Smooth muscle cell (in vitro differentiated cells): ENCODE results near the gene OSBPL10. TPM values are rescaled to one million over a fixed set of nuclear protein-coding genes. Genes with fewer than 3 reads are reported as not detected.

ENCODE experiments used
- DNase-seq: peaks from one replicate; lab custom pipeline; 2025; ENCODE audit not compliant: unreplicated experiment; lab: John Stamatoyannopoulos, UW
- H2AFZ ChIP-seq: fragments of 200-600 bp; sonication (generic); 2 replicates; pipeline ENCODE4 v1.6.0; 2016; ENCODE audit warnings: antibody characterized with exemption, low read depth, mild to moderate bottlenecking
- H3F3A ChIP-seq: fragments of 200-600 bp; sonication (generic); 2 replicates; pipeline ENCODE4 v1.6.0; 2017; ENCODE audit warnings: antibody characterized with exemption, low read depth
- H3K27ac ChIP-seq: fragments of 200-600 bp; sonication (generic); 2 replicates; pipeline ENCODE4 v1.5.1; 2016; ENCODE audit warnings: low read depth, mild to moderate bottlenecking
- H3K27me3 ChIP-seq: fragments of 200-600 bp; sonication (generic); 2 replicates; pipeline ENCODE4 v1.6.1; 2016; ENCODE audit warnings: low read depth, mild to moderate bottlenecking
- H3K36me3 ChIP-seq: fragments of 200-600 bp; sonication (generic); 2 replicates; pipeline ENCODE4 v1.5.1; 2016; ENCODE audit warnings: low read depth
- H3K4me1 ChIP-seq: fragments of 200-600 bp; sonication (generic); 2 replicates; pipeline ENCODE4 v1.5.1; 2016; ENCODE audit warnings: low read depth
- H3K4me2 ChIP-seq: fragments of 200-600 bp; sonication (generic); 2 replicates; pipeline ENCODE4 v1.6.0; 2016; ENCODE audit warnings: mild to moderate bottlenecking
- H3K4me3 ChIP-seq: fragments of 200-600 bp; sonication (generic); 2 replicates; pipeline ENCODE4 v1.5.1; 2016; ENCODE audit warnings: mild to moderate bottlenecking
- H3K79me2 ChIP-seq: fragments of 200-600 bp; sonication (generic); 2 replicates; pipeline ENCODE4 v1.6.0; 2016; ENCODE audit warnings: low read depth, mild to moderate bottlenecking
- H3K9ac ChIP-seq: fragments of 200-600 bp; sonication (generic); 2 replicates; pipeline ENCODE4 v1.6.0; 2016; ENCODE audit warnings: low read depth
- H3K9me3 ChIP-seq: fragments of 200-600 bp; sonication (generic); replicated peaks from 2 replicates; pipeline ENCODE4 v1.5.1; 2016; ENCODE audit warnings: low read depth
- H4K20me1 ChIP-seq: fragments of 200-600 bp; sonication (generic); 2 replicates; pipeline ENCODE4 v1.6.0; 2016; ENCODE audit warnings: low read depth
- WGBS: methylation state at CpG from one replicate; pipeline ENCODE4 v1.1.7; 2016; ENCODE audit warnings: low lambda C conversion rate; 5-methylcytosine and 5-hydroxymethylcytosine counted together
- polyA plus RNA-seq: library from polyadenylated mRNA; unstranded; fragments of >200 nt; fragmentation: Nextera tagmentation; extraction: Ambion mirVana; gene quantifications from 2 replicates; pipeline ENCODE4 v1.2.1, GENCODE V29; 2016
- total RNA-seq: library from RNA; depleted of rRNA; stranded (reverse); fragments of >200 nt; gene quantifications from 2 replicates; pipeline ENCODE4 v1.2.3, GENCODE V29; 2014
- TF ChIP-seq, protein P1 (sequence below): fragments of 200-600 bp; sonication (generic); IDR thresholded peaks from 2 replicates; pipeline ENCODE4 v1.5.1; 2017; ENCODE audit warnings: borderline replicate concordance, mild to moderate bottlenecking, antibody characterized with exemption; ENCODE audit not compliant: insufficient read depth, poor library complexity, severe bottlenecking

The OSBPL10 gene
- total and polyA plus RNA-seq, 2 experiments from 2014 or later: 48.9 to 91.5 TPM

DNA sequence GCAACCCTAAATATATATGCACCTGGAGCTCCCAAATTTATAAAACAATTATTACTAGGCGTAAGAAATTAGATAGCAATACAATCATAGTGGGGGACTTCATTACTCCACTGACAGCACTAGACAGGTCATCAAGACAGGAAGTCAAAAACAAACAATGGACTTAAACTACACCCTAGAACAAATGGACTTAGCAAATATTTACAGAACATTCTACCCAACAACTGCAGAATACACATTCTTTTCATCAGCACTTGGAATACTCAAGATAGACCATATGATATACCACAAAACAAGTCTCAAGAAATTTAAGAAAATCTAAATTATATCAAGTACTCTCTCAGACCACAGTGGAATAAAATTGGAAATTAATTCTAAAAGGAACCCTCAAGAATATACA, 201.5 kb downstream of the OSBPL10 start:
- TF ChIP-seq, protein P1, sequence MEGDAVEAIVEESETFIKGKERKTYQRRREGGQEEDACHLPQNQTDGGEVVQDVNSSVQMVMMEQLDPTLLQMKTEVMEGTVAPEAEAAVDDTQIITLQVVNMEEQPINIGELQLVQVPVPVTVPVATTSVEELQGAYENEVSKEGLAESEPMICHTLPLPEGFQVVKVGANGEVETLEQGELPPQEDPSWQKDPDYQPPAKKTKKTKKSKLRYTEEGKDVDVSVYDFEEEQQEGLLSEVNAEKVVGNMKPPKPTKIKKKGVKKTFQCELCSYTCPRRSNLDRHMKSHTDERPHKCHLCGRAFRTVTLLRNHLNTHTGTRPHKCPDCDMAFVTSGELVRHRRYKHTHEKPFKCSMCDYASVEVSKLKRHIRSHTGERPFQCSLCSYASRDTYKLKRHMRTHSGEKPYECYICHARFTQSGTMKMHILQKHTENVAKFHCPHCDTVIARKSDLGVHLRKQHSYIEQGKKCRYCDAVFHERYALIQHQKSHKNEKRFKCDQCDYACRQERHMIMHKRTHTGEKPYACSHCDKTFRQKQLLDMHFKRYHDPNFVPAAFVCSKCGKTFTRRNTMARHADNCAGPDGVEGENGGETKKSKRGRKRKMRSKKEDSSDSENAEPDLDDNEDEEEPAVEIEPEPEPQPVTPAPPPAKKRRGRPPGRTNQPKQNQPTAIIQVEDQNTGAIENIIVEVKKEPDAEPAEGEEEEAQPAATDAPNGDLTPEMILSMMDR: no peak
- Histone ChIP-seq H3K4me1 (no peaks in the 10 kb centered on the region), H4K20me1 (peaks cover 15% of the 10 kb centered on the region), H3K9ac (no peak overlapping the region), H3K4me2 (no peak overlapping the region), H3F3A (no peaks in the 10 kb centered on the region), H3K27me3 (no peaks in the 10 kb centered on the region), H3K79me2 (peaks cover 78% of the 10 kb centered on the region), H3K9me3 (no peaks in the 10 kb centered on the region), H3K27ac (no peak overlapping the region), H3K36me3 (no peaks in the 10 kb centered on the region), H2AFZ (no peak overlapping the region), H3K4me3 (no peak overlapping the region)
- no peak for DNase-seq
- 39% methylated on average over 1 of the region's 1 CpG for WGBS

DNA sequence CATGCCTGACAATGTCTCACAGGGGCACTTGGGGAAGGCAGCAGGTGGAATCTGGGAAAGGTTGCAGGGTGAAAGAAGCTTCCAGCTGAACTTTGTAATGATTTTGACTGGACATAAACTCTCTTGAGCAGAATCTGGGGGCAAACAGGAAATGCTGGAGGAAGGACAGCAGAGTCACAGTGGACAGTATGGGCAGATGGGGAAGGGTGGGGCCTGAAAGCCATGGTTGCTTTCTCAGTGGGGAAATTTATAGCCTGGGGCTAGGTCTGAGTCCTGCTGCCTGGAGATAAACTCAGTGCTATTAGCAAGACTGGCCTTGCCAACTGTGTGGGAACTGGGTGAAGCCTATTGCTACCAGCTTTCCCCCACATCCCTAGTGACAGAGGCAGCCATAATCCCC, 203.2 kb downstream of the OSBPL10 start:
- TF ChIP-seq, protein P1: no peak
- no peak overlapping the region for H3K27ac ChIP-seq

DNA sequence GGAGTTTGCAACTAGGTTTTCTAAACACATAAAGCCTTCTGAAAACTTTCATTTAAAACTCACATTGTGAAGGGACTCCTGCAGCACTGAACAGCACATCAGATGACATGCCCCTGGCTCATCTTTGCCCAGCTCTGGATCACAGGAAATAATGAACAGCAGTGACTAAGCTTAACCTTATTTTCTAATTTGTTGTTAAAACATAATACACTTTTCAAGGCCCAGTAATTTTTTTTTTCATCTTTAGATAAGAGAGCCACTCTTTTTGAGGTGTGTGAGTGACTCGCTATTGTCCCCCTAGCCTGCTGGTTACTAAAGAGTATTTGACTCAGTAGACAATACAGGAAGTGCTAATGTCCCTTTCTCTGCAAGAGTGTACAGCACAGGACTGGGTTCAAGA, 204.0 kb downstream of the OSBPL10 start:
- Histone ChIP-seq H3K4me2 (no peak overlapping the region), H3F3A (no peaks in the 10 kb centered on the region), H3K9ac (no peak overlapping the region), H3K4me1 (no peaks in the 10 kb centered on the region), H3K9me3 (no peaks in the 10 kb centered on the region), H4K20me1 (peaks cover 18% of the 10 kb centered on the region), H3K79me2 (peaks cover 69% of the 10 kb centered on the region), H2AFZ (no peak overlapping the region), H3K36me3 (no peaks in the 10 kb centered on the region), H3K27ac (no peak overlapping the region), H3K27me3 (no peaks in the 10 kb centered on the region), H3K4me3 (no peak overlapping the region)
- no peak for DNase-seq
- TF ChIP-seq, protein P1: no peak
- WGBS: 92% methylated on average over 1 of the region's 1 CpG

More for the DNA sequence above, 203.2 kb downstream of the OSBPL10 start:
- Histone ChIP-seq H3K79me2 (peaks cover 73% of the 10 kb centered on the region), H3K4me1 (no peaks in the 10 kb centered on the region), H3K9me3 (no peaks in the 10 kb centered on the region), H4K20me1 (peaks cover 14% of the 10 kb centered on the region), H3K36me3 (no peaks in the 10 kb centered on the region), H3K9ac (no peak overlapping the region), H3K4me3 (no peak overlapping the region), H2AFZ (no peak overlapping the region), H3F3A (no peaks in the 10 kb centered on the region), H3K4me2 (no peak overlapping the region), H3K27me3 (no peaks in the 10 kb centered on the region)
- DNase-seq: no peak

DNA sequence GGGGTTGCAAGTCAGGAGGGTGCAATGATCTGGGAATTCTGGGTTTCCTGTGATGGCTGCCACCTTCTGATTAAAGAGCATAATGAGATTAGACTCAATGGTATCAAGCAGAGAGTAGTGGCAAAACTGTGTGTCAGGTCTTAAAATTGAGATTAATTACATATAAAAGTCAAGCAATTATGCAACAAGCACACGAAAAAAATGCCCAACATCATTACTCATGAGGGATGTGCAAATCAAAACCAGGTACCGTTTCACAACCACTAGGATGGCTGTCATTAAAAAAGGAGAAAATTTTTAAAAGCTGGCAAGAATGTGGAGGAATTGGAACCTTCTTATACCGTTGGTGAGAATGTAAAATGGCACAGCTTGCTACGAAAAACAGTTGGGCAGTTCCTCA, 205.0 kb downstream of the OSBPL10 start:
- Histone ChIP-seq H3F3A (no peaks in the 10 kb centered on the region), H3K27me3 (no peaks in the 10 kb centered on the region), H3K36me3 (no peaks in the 10 kb centered on the region), H3K79me2 (peaks cover 58% of the 10 kb centered on the region), H2AFZ (no peak overlapping the region), H3K4me3 (no peak overlapping the region), H4K20me1 (peaks cover 25% of the 10 kb centered on the region), H3K9ac (no peak overlapping the region), H3K27ac (no peak overlapping the region), H3K4me1 (no peaks in the 10 kb centered on the region), H3K4me2 (no peak overlapping the region), H3K9me3 (no peaks in the 10 kb centered on the region)
- no peak for DNase-seq
- TF ChIP-seq, protein P1: no peak
- 90% methylated on average over 4 of the region's 4 CpGs for WGBS
